Measurements from ENCODE around the gene MBD5.

Gene MBD5

DNA sequence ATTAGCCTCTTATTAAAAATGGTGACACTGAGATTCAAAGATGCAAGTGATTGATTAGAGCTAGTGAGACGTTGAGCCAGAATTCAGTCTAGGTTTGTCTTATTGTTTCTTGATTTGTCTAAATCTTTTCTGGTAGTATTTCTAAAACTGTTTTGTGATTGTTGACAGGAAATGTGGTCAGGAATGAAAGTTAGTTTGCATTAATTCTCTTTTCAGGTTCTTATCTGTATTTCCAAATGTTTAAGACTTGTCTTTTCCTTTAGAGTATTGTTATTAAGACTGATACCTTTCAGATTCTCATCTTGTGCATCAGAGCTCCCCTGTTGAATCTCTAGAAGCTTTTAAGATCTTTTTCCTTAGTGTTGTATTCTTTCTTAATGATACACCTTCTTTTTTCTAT, 89.3 kb downstream of the MBD5 start:
- DNase-seq (ENCODE audit: low read depth in 2 of 2) = no peak

DNA sequence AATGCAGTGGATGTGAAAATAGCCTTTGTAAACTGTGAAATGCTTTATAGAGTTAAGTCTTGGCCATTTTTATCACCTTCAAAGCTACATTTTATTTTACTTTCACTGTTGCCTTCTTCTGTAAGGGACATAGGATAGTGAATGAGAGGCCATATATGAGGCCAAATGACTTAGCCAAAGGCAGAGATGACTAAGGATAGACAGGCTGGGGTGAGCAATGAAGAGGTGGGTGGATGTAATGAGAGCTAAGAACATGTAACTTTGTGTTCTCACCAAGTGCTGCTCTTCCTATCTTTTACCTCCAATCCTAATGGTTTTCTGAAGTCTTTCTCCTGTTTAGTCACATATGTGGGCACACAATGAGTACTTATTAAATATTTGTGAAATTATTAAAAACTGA, 101.9 kb downstream of the MBD5 start:
- no peak for DNase-seq (ENCODE audit: low read depth in 2 of 2)

DNA sequence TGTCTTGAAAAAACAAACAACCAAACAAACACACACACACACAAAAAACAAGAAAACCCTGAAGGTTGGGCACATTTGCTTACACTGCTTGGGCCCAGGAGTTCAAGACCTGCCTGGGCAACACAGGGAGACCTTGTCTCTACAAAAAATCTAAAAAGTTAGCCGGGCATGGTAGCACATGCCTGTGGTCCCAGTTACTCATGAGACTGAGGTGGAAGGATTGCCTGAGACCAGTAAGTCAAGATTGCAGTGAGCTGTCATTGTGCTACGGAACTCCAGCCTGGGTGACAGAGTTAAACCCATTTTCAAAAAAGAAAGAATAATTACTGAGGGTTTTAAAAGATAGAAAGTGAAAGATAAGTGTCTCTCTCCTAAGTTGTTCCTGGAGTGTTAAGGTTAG, 103.4 kb downstream of the MBD5 start:
- DNase-seq (ENCODE audit: low read depth in 2 of 2) = no peak

DNA sequence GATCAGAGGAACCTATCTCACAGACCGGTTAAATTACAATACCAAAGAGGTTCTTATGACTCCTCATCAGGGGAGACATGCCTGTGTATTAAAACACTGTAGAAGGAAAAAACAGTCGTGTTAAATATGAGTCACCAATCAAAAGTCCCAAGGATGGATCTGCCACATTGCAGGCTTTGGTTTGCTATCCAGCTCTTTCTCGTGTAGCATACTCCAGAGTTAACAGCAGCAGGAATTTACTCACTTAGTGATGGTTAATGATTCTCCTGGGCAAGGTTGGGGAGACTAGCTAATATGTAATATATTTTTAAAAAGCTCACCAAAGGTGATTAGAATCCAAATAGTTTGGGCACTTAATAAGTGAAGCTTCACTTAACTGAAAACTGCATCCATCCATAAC, 109.7 kb downstream of the MBD5 start:
- no peak for DNase-seq (ENCODE audit: low read depth in 2 of 2)

DNA sequence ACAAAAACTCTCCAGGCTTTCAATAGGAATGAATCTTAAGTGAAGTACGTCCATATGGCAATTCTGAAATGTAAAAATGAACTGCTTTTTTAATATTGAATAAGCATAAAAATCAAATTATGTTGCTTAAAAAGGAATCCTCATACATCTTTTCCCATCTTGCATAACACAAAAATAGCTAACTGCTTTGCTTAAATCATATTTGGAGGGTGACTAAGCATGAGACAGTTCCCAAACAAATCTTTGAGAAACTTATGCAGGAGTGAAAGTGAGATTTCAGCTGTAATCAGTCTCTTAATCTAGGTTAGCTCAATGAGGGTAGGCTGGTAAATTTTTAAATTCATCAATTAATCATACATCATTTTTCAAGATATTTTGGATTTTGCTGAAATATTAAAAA, 111.5 kb downstream of the MBD5 start:
- DNase-seq (ENCODE audit: low read depth in 2 of 2) = no peak

DNA sequence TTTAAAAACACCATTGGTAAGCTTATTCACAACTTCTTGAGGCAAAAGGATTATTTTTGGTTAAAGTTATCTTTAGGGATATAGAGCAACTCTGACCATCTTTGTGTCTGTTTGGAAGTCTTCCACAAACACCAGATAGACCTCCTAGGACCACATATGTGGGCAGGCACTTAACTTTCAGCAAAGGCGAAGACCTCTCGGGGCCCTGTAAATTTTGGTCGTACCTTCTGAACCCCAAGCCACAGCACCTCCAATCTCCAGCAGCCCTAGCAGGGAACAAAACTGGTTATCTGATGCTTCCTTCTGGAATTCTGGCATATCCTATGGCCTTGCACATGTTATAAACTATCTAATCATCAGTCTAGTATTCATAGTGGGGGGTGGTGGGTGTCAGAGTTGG, 114.8 kb downstream of the MBD5 start:
- no peak for DNase-seq (ENCODE audit: low read depth in 2 of 2)

DNA sequence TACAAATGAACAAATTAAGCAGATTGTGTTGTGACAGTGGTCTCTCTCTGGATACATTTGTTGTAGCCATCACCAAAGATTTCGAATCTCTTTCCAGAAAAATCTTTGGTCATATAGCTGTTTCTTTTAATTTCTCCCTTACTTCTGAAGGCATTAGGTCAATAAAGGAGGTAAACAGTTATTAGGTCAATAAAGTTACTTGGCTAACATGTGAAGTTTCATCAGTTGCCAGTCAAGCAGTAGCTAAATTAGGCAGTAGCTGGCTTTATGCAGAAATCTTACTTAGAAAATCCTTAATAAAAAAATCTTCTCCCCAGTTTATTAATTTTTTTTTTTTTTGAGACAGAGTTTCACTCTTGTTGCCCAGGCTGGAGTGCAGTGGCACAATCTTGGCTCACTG, 115.5 kb downstream of the MBD5 start:
- no peak for DNase-seq (ENCODE audit: low read depth in 2 of 2)

DNA sequence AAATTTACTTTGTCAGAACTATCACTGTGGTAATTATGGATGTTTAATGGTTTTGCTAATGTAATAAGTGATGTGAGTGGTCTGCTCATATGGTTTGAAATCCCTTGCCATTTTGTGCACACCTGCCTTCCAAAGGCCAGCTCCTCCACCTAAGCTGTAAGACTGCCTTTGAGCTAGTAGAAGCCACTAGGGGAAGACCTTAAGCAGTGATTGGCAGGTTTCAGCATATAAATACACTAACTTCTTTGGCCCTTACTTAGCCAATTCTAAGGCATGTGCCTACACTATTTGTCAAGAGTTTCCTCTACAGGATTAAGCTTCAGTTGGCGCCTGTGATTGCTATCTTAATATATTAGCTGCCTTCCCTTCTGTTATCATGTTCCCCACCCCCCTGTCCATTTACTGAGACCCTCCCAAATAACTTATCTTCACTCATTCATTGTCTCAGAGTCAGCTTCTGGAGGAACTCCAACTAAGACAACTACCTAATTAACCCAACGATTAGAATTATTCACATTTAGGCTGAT, 141.1 kb downstream of the MBD5 start:
- DNase-seq (ENCODE audit: low read depth in 2 of 2) = no peak

DNA sequence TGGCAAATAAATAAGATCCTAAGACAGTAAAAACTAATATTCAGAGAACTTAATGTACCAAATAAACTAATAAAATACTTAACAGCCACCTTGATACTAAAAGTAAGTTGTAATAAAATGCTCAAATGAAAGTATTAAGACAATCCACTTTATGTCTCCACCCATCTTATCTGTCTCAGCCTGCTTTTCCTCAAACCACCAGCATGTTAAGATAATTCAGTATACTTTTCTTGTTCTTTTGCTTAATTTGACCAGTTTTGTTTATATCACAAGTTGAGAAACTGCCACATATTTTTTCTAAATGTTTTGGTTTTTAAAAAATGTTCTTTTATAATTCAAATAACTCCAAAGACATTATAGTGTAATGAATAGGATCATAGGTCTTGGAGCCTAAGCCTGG, 142.0 kb downstream of the MBD5 start:
- no peak for DNase-seq (ENCODE audit: low read depth in 2 of 2)

DNA sequence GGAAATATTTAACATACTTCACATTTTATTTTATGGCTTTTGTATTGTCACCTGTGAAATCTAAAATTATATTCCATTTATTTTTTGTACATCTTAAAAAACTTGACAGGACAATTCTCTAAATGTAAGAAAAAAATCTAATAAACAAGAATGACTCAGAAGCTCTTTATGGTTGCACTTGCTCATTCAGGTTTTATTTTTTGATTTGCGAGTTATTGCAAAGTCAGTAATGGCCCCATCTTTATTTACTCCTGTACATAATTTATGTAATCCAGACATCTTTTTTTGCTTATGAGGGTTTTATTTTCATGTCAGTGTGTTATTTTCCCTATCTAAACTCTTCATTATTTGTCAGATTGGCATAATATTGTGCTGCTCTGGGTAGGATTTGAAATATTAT, 145.1 kb downstream of the MBD5 start:
- no peak for DNase-seq (ENCODE audit: low read depth in 2 of 2)

DNA sequence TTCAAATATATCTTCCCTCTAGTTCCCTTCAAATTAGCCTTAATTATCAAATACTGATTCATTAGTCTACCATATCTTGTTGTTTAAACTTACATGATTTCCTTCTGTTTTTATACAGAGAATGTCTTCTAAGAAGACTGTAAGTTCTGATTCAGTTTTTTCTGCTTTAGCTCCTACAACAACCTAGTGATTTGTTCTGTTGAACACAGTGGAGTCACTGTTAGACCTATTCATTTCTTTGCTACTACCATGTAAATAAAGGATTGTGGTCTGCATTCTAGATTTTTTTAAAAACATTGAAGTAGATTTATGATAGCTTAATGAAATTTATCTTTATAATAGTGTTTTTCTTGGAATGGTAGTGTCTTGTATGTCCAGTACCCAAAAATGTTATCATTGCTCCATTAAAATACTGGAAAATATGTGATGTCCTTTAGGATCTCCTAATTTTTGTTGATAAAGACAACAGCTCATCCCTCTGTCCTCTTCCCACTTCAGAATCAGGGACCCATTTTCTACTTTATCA, 146.4 kb downstream of the MBD5 start:
- DNase-seq (ENCODE audit: low read depth in 2 of 2) = no peak

DNA sequence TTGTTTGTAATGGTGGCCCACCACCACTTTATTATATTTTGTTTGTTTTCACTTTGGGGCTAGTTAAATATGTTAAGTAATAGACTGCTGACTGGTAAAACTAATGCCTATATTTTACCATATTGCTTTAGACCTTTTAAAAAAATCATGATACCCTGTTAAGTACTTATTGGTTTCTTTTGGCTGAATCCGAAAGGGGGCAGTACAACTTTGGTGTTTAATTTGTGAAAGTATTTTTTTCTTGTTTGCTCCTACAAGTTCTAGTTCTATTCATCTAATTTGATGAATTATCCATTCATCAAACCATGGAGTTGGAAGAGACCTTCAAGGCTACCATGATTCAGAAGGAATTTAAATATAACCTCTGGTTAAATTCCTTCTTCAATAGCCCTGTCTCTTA, 147.0 kb downstream of the MBD5 start:
- no peak for DNase-seq (ENCODE audit: low read depth in 2 of 2)

DNA sequence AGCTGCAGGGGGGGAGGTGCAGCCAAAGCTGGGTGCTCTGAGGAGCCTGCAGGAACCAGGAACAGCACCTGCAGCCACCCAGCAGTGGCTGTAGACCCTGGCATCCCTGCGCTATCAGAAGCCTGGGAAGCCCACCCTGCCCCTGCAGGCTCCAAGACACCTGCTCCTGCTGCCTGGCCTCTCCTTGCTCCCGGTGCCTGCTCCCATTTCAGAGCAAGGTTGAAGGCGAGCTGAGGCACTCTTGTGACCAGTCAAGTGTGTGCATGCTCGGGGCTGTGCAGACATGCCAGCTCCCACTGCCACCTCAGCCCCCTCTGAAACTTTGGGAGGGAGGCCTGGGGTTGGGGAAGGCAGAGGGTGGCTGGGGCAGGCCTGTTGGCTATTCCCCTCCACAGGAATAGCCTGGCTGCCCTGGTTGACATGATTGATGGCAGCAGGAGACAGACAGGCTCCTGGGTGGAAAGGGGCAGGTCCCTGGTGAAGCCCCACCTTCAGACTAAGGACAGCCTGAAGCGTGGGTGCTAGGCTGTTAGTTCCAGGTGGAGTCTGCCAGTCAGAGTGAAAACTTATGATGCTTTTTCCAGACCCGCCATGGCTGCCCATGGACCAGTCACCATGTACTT, 151.4 kb downstream of the MBD5 start:
- DNase-seq (ENCODE audit: low read depth in 2 of 2) = no peak

DNA sequence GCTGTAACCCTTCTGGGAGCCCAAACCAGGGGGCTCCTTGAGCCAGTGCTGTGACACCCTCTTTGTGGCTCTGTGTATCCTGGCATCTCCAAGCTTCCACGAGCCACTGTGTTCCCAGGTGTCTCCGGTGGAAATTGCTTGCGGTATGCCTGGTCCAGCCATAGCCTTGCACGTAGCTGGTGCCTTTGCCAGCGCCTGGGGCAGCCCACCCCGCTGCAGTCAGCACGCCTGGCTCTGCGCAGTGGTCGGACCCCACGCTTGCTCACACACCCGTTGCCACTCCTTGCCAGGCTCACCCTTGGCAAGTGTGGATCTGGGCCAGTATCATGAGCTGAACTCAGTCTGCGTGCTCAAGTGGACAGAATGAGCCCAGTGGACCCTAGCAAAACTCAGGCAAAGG, 152.3 kb downstream of the MBD5 start:
- no peak for DNase-seq (ENCODE audit: low read depth in 2 of 2)

DNA sequence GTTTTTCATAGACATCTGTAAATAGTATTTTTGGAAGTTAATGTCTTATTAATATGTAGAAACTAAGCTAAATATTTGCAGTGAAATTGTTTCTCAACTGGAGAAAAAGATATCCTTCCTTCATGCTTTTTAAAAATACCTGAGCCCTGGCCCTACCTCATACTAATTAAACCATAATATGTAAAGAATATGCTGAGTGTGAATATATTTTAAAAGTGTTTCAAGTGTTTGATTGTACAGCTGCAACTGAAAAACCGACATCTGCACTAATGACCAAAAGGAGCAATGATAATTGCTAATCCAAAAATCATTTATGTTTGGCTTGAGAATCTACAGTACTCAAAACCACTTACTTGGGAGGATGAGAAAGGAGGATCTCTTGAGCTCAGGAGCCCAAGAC, 156.7 kb downstream of the MBD5 start:
- DNase-seq (ENCODE audit: low read depth in 2 of 2) = no peak

DNA sequence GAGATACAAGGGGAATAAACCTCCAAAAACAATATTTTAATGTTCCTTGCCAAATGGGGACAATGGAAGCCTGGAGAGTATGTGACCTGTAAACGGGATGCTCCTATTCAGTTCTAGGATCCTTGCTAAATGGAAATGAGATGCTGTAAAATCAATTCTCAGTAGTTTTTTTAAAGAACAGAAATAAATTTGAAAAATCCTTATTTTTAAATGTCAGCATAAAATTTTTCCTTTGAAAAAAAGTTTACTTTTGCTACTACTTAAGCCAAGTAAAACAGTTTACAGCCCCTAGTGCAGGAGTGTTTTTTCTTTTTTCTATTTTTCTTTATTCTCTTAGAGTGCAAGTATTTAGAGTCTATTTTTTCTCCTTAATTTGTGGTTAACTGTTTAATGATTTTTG, 158.8 kb downstream of the MBD5 start:
- DNase-seq (ENCODE audit: low read depth in 2 of 2) = no peak

DNA sequence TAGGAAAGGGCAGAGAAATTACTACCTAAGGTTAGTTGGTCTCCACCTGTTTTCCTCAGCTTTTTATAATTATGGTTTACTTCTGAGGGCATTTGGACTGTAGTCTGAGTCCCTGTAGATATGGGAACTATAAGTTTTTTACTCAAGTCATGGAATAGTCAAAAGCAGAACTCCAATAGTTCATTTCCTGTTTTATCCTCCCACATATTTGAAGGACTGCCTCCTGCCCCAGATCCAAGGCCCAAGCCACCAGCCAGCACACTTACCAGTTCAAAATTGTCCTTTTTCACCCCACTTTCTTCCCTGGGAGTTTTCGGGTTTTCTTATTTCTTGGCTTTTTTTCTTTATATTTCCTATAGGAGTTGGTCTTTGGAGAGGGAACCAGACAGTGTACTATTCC, 164.1 kb downstream of the MBD5 start:
- no peak for DNase-seq (ENCODE audit: low read depth in 2 of 2)

DNA sequence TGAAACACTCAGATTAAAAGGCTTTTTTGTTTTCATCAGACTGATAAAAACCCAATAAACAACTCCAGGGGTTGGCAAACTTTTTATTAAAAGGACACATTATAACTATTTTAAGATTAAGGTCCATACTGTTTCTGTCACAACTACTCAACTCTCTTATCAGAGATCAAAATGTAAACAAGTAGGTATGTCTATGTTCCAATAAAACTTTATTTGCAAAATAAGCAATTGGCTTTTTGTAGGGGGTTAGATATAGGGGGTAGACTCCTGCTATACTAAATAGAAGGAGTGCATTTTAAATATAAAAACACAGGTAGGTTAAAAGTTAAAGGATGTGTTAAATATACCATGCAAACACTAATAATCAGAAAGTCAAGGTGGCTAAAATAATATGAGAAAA, 174.0 kb downstream of the MBD5 start:
- no peak for DNase-seq (ENCODE audit: low read depth in 2 of 2)

DNA sequence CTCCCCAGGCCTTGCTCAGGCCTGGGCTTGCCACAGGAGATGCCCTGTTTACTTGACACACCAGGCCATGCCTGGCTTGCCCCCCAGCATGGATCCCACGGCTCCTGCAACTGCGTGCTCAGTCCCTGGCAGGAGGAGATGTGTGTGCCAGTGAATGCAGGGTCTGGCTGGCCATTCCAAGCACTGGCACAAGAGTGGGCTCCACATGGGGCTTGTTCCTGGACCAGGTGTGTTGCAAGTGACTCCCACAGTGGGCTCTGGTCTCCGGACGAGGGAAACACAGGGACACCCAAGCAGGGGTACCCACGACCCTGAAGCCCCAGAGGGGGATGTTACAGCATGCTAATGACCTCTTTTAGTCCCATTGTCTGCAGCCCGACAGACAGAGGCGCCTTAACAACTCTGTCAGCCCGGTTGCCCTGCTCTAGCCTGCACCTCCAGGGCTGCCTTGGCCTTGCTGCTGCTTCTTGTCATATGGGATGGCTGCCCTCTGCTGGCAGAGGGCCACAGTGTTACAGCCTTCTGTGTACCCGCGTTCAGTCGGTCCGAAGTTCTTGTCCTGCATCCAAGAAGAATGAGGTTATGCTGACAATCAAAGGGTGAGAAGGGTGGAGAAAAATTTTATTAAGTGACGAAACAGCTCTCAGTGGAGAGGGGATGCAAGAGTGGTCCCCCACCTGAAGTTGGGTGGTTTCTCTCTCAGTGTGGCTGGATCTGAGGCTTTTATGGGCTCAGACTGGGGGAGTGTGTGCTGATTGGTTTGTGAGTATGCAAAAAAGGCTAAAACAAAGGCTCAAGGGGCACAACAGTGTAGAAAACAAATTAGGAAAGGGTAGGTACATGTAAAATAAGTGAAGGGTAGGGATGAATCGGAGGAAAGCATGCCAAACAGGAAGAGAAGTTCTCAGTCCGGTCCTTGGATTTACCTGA, 180.4 kb downstream of the MBD5 start:
- peak; percentile 3 to 34 for DNase-seq (ENCODE audit: low read depth in 2 of 2)

DNA sequence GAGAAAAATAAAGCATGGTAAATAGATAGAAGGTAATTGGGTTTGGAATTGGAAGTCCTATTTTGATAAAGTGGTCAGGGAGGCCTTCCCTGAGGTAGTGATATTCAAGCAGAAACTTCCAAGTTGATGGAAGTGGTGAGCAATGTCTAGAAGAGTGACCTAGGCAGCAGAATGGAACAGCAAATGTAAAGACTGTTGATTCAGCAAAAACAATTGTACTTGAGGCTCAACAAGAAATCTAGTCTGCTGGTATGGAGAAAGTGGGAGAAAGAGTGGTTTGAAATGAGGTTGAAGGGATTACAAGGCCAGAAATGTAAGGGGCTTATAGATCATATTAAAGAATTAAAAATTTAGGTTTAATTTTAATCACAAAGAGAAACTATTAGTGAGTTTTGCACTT, 181.3 kb downstream of the MBD5 start:
- DNase-seq (ENCODE audit: low read depth in 2 of 2) = no peak

DNA sequence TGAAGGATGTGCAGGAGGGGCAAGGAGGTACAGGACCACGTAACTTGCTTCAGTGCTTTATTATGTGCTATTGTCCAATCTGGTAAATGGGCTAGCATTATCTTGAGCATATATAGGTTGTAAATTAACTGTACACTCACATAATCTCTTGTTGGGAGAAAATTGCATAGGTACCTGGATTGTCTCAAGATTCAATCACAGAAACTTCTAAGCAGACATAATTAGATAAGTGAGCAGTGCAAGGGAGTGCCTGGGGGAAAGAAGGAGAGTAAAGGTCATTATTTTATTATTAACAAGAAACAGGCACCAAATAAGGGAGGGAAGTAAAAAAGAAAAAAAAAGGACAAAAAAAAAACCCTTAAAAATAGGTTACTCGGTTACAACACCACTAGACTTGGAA, 186.2 kb downstream of the MBD5 start:
- no peak for DNase-seq (ENCODE audit: low read depth in 2 of 2)

DNA sequence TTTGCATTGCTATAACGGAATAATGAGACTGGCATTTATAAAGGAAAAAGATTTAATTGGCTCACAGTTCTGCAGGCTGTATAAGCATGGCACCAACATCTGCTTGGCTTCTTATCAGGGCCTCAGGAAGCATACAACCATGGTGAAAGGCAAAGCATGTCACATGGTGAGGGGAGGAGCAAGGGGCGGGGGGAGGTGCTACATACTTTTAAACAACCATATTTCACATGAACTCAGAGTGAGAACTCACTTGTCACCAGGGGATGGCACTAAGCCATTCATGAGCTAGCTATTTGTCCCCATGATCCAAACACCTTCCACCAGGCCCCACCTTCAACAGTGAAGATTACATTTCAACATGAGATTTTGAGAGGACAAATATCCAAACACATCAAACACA, 188.7 kb downstream of the MBD5 start:
- DNase-seq (ENCODE audit: low read depth in 2 of 2) = no peak
